Activated CD4-positive, alpha-beta T cell treated with anti-CD3 and anti-CD28 coated beads for 36 hours (primary cell): ENCODE results near the gene SLC48A1. TPM values are rescaled to one million over a fixed set of nuclear protein-coding genes. Genes with fewer than 3 reads are reported as not detected.

Source experiments
- ATAC-seq: fragments of 200-7000 bp; cut with Tn5 transposase; one replicate; pipeline ENCODE4 v1.10.0; 2021; ENCODE audit warnings: mild to moderate bottlenecking, moderate library complexity
- CTCF ChIA-PET: fragments of 350-600 bp; sonication (Branson Sonifier 250); formaldehyde crosslinking; loops from one replicate; lab custom pipeline; 2021; ENCODE audit warnings: antibody characterized with exemption; lab: Charles Lee
- POLR2A ChIA-PET: fragments of 350-600 bp; sonication (Branson Sonifier 250); formaldehyde crosslinking; loops from one replicate; lab custom pipeline; 2021; ENCODE audit warnings: antibody characterized with exemption, inconsistent platforms; lab: Charles Lee
- DNase-seq: peaks from one replicate; pipeline ENCODE4 v3.0.0-alpha.2; 2020
- H3K27ac Mint-ChIP-seq: one replicate; pipeline ENCODE4 v1.8.0; 2021; ENCODE audit warnings: mixed read lengths
- H3K27me3 Mint-ChIP-seq: one replicate; pipeline ENCODE4 v1.8.0; 2021; ENCODE audit warnings: mixed read lengths
- H3K36me3 Mint-ChIP-seq: one replicate; pipeline ENCODE4 v1.8.0; 2021; ENCODE audit warnings: low read depth, mixed read lengths
- H3K4me1 Mint-ChIP-seq: one replicate; pipeline ENCODE4 v1.8.0; 2021; ENCODE audit warnings: mixed read lengths
- H3K4me3 Mint-ChIP-seq: one replicate; pipeline ENCODE4 v1.8.0; 2021; ENCODE audit warnings: mild to moderate bottlenecking, moderate library complexity, mixed read lengths
- H3K9me3 Mint-ChIP-seq: one replicate; pipeline ENCODE4 v1.8.0; 2021; ENCODE audit warnings: low read depth, mixed read lengths
- intact Hi-C, 2 experiments: fragments of 100-400 bp; cut with DNase I in 1 of 2; cut with micrococcal nuclease in 1 of 2; formaldehyde crosslinking; loops; one replicate each; pipeline versions ENCODE4 v1.14.2 to v1.15.1; 2022 to 2024; cut with DNase I, micrococcal nuclease
- total RNA-seq, 2 experiments: library from RNA; stranded (reverse); gene quantifications; one replicate each; pipeline ENCODE4 v1.2.3, GENCODE V29; 2021

SLC48A1 gene
- total RNA-seq, 2 experiments from 2014 or later, result 5.9 to 8.5 TPM

DNA sequence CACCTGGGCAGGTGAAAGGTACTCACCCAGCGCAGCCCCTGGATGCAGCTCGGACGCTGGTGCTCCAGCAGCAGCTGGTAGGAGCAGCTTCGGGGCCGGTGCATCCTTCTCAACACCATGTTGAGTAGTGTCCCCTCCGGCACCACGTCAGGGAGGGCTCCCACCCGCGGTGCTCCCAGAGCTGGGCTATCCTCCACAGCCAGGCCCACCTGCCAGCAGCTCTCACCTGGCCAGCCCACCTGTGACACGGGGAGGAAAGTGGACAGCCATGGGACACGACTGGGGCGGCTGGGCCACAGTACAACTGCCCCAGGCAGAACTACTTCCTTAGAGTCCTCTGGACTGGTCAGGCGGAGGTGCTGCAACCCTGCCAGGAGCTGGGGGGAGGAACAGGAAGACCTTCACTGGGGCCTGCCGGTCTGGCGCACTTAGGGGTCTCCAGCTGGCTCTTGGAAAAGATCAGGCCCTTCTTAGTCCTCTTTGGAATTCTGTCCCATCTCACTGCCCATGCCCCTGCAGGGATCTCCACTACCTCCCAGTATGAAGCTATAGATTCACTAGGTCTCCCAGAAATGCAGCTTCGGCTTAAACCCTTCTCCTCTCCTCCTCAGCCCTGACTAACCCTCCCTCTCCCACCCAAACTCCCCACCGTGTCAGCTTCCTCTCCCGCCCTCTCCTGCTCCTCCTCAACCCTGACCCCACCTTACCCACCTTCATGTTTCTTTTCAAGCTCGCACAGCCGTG lies 15.0 kb upstream of the SLC48A1 start:
- no peaks in the 10 kb centered on the region for H3K9me3 Mint-ChIP-seq
- peaks cover 47% of the 10 kb centered on the region for H3K4me1 Mint-ChIP-seq
- no peak for DNase-seq
- no peak for ATAC-seq
- no peak overlapping the region for H3K27ac Mint-ChIP-seq
- intact Hi-C loops, result loop anchor here (2.0 to 10.0 kb wide), 2 partner anchors 15 to 207 kb away; partner anchors contain the start of gene TMEM106C (in 1 of the 2)
- peak overlapping the region; percentile 25 for H3K4me3 Mint-ChIP-seq
- POLR2A ChIA-PET, result interaction anchor here (0.6 to 1.2 kb wide), 3 partner anchors 10 to 81 kb away, joined by 3 read pairs; no protein-coding TSS in a partner anchor
- CTCF ChIA-PET, result interaction anchor here (0.7 to 10.3 kb wide), 12 partner anchors 10 to 136 kb away, joined by 3 to 218 read pairs (median 4); no protein-coding TSS in a partner anchor
- no peaks in the 10 kb centered on the region for H3K27me3 Mint-ChIP-seq
- no peaks in the 10 kb centered on the region for H3K36me3 Mint-ChIP-seq

DNA sequence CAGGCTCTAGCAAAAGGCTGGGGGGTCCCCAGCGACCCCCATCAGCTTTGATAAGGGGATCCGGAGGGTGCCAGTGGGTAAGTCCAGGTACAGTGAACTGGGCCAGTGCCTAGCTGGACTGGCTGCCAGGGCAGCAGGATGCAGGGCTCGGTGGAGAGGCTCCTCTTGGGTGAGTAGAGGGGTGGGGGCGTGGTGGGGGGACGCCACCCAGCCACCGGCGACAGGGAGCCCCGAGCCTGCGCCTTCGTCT lies 14.5 kb upstream of the SLC48A1 start:
- Mint-ChIP-seq H3K27ac (no peak overlapping the region), H3K36me3 (no peaks in the 10 kb centered on the region), H3K27me3 (no peaks in the 10 kb centered on the region), H3K9me3 (no peaks in the 10 kb centered on the region), H3K4me3 (peak overlapping the region; percentile 25), H3K4me1 (peaks cover 47% of the 10 kb centered on the region)
- ATAC-seq (no peak), DNase-seq (no peak)
- POLR2A ChIA-PET, result interaction anchor here (0.6 to 1.2 kb wide), 2 partner anchors 9 to 81 kb away, joined by 3 read pairs; no protein-coding TSS in a partner anchor
- intact Hi-C loops, result loop anchor here (2.0 to 10.0 kb wide), 2 partner anchors 16 to 206 kb away; partner anchors contain the start of gene TMEM106C (in 1 of the 2)
- CTCF ChIA-PET, result interaction anchor here (0.7 to 10.3 kb wide), 7 partner anchors 10 to 103 kb away, joined by 3 to 218 read pairs (median 8); no protein-coding TSS in a partner anchor

DNA sequence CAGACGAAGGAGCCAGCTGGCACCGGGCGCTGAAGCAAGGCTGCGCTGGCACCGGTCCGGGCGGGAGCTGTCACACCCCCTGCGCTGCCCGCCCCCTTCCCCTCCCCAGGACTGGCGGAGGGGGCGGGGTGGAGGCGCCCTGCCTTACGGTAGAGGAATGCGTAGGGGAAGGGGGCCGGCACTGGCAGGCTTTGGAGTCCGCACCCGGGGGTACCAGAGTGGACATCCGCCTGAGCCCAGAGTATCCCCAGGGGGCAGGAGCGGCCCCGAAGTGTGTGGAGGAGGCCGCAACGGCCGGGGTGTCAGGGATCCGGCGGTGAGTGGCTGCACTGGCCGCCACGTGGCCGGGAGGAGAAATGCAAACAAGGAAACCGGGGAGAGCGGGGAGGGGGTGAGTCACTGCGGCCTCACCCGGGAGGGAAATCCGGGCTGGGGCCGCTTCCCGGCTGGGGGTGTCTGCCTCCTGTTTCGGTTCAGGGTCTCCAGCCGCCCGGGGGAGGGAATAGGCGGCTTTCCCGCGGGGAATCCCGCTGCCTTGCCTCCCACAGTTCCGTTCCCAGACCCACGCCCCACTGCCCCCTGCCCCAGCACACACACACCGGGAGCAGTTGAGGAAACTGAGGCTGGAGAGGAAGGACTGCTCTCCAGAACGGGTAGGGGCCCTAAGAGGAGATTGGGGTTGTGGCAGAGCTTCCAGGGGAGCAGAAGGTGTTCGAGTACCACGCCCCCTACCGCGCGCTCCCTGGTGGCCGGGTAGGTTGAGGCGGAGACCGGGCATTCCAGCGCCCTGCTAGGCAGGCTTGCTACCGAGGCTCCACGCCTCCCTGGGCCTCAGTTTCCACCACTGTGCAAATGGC lies 14.0 kb upstream of the SLC48A1 start, which contains the start of gene RAPGEF3:
TSS of gene RAPGEF3 (minus strand) at position 47 of the 857 bp plus-strand sequence. CDS start 324 bp downstream, outside the sequence.
- DNase-seq, result peak; percentile 84
- POLR2A ChIA-PET, result interaction anchor here (0.6 kb wide), 1 partner anchor 9 kb away, joined by 3 read pairs; no protein-coding TSS in a partner anchor
- intact Hi-C loops, result loop anchor here (1.0 to 10.0 kb wide), 4 partner anchors 14 to 206 kb away; partner anchors contain the start of genes SLC48A1 (in 1 of the 2) and TMEM106C (in 1 of the 2)

DNA sequence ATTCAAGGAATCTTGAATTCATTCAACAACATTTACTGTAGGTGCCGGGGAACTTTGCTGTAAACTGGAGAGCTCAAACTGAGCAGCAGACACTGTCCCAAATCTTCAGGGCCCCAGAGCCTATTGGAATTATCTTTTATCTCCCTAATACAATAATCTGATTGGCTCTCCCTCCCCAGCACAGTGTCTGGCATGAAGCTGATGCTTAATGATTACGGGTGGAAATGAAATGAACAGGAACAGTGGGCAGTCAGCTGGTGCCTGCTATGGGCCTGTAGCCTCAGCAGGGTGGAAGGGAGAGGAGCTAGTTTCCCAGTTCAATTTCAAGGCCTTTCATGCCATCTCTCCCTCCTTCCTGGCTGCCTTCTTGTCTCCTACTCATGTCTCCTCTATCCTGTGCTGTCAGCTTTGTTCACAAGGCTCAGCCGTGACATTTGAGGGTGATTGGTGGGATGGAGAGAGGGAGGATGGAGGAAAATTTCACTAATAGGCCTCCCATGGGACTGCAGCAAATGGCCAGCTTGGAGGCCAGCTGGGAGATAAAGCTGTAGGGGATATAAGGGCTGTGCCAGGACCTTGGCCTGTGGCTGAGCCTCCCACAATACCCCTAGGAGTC lies 10.1 kb upstream of the SLC48A1 start:
- POLR2A ChIA-PET, result no interaction called here
- ATAC-seq, result no peak
- DNase-seq, result no peak
- no peaks in the 10 kb centered on the region for H3K36me3 Mint-ChIP-seq
- peaks cover 4% of the 10 kb centered on the region for H3K27me3 Mint-ChIP-seq
- H3K4me3 Mint-ChIP-seq, result no peak overlapping the region
- H3K9me3 Mint-ChIP-seq, result no peaks in the 10 kb centered on the region
- CTCF ChIA-PET, result interaction anchor here (1.1 to 10.3 kb wide), 8 partner anchors 11 to 75 kb away, joined by 3 to 218 read pairs (median 5); no protein-coding TSS in a partner anchor
- peaks cover 13% of the 10 kb centered on the region for H3K4me1 Mint-ChIP-seq
- no peak overlapping the region for H3K27ac Mint-ChIP-seq
- intact Hi-C loops, result no loop called here

More for the DNA sequence above, 14.0 kb upstream of the SLC48A1 start, which contains the start of gene RAPGEF3:
- no peaks in the 10 kb centered on the region for H3K9me3 Mint-ChIP-seq
- ATAC-seq, result peak; percentile 74
- no peaks in the 10 kb centered on the region for H3K27me3 Mint-ChIP-seq
- H3K4me3 Mint-ChIP-seq, result peak within 1 kb of the TSS; percentile 63
- H3K36me3 Mint-ChIP-seq, result no peaks in the 10 kb centered on the region
- H3K4me1 Mint-ChIP-seq, result peaks cover 47% of the 10 kb centered on the region
- no peak within 1 kb of the TSS for H3K27ac Mint-ChIP-seq
- CTCF ChIA-PET, result interaction anchor here (0.5 to 10.3 kb wide), 13 partner anchors 9 to 271 kb away, joined by 3 to 218 read pairs (median 4); partner anchors contain the start of gene SLC48A1

DNA sequence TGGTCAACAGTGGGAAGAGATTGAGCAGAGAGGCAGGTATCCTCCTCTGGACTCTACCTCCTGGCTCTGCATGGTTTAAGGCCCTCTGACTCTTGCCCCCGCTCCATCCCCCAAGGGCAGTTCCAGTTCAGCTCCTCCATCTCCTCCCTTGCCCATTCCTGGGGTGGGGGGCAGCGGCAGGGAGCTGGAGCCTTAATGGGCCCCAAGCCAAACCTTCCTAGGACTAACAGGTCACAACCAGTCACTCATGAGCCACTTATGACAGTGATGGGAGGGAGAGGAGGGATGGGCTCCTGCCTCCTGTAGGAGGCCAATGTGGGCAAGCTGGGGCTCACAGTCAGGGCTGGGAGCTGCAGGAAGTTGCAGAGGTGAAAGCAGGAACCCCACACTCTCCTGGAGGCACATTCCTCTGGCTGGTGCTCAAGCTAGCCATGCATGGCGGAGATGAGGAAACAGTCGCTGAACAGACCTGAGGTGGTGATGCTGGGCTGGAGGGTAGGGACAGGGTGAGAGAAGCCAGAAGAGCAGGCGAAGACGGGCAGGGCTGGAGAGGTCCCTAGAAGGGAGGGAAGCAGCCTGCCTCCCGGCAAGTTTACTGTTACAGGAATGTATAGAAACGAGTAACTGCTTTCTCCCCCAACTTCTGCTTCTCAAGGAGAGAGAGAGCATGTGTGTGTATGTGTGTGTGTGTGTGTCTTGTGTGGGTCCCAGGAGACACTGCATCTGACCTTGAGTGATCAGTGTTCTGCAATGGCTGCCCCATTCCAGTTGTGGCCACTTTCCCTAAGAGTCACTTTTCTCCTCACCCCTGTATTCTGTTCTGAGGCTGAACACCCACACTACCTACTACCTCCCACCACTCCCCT lies 9.3 kb upstream of the SLC48A1 start:
- ChIA-PET CTCF (interaction anchor here (1.1 to 10.3 kb wide), 6 partner anchors 15 to 74 kb away, joined by 3 to 218 read pairs (median 5); no protein-coding TSS in a partner anchor), POLR2A (no interaction called here)
- Mint-ChIP-seq H3K27ac (no peak overlapping the region), H3K36me3 (no peaks in the 10 kb centered on the region), H3K27me3 (peaks cover 4% of the 10 kb centered on the region), H3K4me3 (no peak overlapping the region), H3K9me3 (no peaks in the 10 kb centered on the region), H3K4me1 (peaks cover 10% of the 10 kb centered on the region)
- intact Hi-C loops, result no loop called here
- no peak for ATAC-seq
- DNase-seq, result no peak

DNA sequence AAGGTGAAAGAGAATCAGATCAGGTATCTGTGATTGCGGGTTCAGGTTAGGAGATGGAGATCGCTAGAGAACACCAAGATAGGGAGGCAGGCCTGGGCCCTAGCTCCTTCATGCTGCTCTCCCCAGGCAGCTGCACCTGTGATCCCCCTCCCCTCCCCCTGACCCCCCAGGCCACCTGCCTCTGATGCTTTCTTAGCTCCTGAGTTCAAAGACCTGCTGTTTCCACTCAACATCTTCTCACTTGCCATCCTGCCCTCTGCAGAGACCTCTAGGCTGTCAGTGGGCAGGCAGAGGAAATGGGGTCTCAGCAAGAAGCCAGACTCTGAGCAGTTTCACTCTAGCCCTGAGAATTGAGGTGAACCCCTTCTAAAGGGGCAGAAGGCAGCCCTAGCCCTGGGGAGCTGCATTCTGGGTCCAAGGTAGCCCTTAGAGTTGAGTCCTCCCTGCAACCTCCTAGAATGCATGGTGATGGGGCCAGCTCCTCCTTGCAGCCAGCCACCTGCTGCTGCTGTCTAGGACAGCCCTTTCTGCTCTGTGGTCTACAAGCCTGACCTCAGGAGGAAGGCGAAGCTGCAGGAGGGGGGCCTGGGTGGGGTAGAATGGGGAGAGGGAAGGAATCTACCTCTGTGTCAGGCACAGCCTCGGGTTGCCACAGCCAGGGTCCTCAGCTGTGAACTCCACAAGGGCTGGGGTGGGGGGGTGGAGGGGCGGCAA lies 6.4 kb upstream of the SLC48A1 start:
- no peak for ATAC-seq
- POLR2A ChIA-PET, result interaction anchor here (0.6 to 0.7 kb wide), 2 partner anchors 23 to 402 kb away, joined by 3 to 5 read pairs; no protein-coding TSS in a partner anchor

DNA sequence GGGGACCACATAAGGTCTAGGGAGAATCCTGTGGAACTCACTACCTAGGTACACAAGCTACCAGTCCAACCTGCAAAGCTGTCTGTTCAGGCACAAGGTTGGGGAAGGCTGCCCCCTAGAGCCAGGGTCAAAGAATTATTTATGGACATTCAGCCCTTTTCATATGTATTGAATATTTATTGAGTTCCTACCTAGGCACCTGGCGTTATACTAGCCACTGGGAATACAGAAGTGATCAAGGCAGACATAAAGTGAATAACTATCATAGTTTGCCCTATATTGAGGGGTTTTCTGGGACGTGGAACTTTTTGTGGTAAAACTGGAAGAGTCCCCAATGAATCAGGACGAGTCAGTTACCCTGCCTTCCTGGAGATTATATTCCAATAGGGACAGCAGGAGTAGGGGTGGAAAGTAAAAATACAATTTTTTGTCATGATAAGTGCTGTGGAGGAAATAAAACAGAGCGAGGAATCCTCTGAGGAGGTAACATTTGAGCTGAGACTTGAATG lies 5.8 kb upstream of the SLC48A1 start:
- Mint-ChIP-seq H3K27me3 (peaks cover 4% of the 10 kb centered on the region), H3K36me3 (no peaks in the 10 kb centered on the region), H3K4me3 (no peak overlapping the region), H3K9me3 (no peaks in the 10 kb centered on the region), H3K27ac (no peak overlapping the region), H3K4me1 (no peaks in the 10 kb centered on the region)
- CTCF ChIA-PET, result interaction anchor here (0.5 to 18.7 kb wide), 21 partner anchors 11 to 853 kb away, joined by 3 to 449 read pairs (median 5); partner anchors contain the start of genes ENDOU, RAPGEF3 and RPAP3
- POLR2A ChIA-PET, result interaction anchor here (0.6 to 0.9 kb wide), 4 partner anchors 9 to 402 kb away, joined by 3 to 5 read pairs (median 3); partner anchors contain the start of gene RAPGEF3
- DNase-seq, result peak; percentile 88
- intact Hi-C loops, result loop anchor here (1.0 kb wide), 2 partner anchors 25 to 52 kb away; no protein-coding TSS in a partner anchor
- ATAC-seq, result peak; percentile 89

More for the DNA sequence above, 6.4 kb upstream of the SLC48A1 start:
- Mint-ChIP-seq H3K4me1 (no peaks in the 10 kb centered on the region), H3K27ac (no peak overlapping the region), H3K4me3 (no peak overlapping the region), H3K9me3 (no peaks in the 10 kb centered on the region), H3K27me3 (peaks cover 4% of the 10 kb centered on the region), H3K36me3 (no peaks in the 10 kb centered on the region)
- CTCF ChIA-PET, result interaction anchor here (0.6 to 18.7 kb wide), 21 partner anchors 10 to 853 kb away, joined by 3 to 449 read pairs (median 5); partner anchors contain the start of genes ENDOU, RAPGEF3 and RPAP3
- intact Hi-C loops, result loop anchor here (1.0 kb wide), 2 partner anchors 24 to 51 kb away; no protein-coding TSS in a partner anchor
- DNase-seq, result no peak

DNA sequence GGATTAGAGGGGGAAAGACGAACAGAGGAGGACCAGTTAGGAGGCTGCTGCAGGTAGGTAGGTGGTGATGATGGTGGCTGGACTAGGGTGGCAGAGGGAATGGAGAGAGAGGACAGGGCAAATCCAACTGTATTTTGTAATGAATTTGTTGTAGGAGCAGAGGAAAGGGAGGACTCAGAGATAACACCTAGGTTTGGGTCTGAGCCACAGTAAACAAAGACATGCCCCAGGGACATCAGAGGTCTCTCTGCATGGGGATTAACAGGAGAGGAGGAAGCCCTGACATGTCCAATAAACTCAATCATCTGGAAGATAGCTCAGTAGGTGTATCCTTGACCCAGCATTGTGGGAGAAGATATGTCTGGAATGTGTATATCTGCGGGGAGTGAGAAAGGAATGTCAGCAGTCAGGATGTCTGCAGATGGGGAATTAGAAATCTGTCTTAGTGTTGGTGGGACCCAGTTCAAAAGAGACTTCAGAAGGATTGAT lies 4.7 kb upstream of the SLC48A1 start:
- H3K27ac Mint-ChIP-seq, result no peak overlapping the region
- no peaks in the 10 kb centered on the region for H3K9me3 Mint-ChIP-seq
- intact Hi-C loops, result no loop called here
- H3K27me3 Mint-ChIP-seq, result peaks cover 4% of the 10 kb centered on the region
- H3K36me3 Mint-ChIP-seq, result no peaks in the 10 kb centered on the region
- POLR2A ChIA-PET, result interaction anchor here (0.7 to 0.9 kb wide), 2 partner anchors 10 to 41 kb away, joined by 3 read pairs; partner anchors contain the start of gene RAPGEF3
- peaks cover 2% of the 10 kb centered on the region for H3K4me1 Mint-ChIP-seq
- no peak for DNase-seq
- CTCF ChIA-PET, result interaction anchor here (0.7 to 18.7 kb wide), 19 partner anchors 11 to 179 kb away, joined by 3 to 449 read pairs (median 7); partner anchors contain the start of genes ENDOU, RAPGEF3 and RPAP3
- H3K4me3 Mint-ChIP-seq, result no peak overlapping the region
- no peak for ATAC-seq
